Stomach (tissue), 4 donors: ENCODE measurements around the gene DBNDD2.

Source experiments
- EP300 ChIP-seq: sonication (generic); formaldehyde crosslinking; IDR thresholded peaks from one replicate; pipeline ENCODE4 v1.6.1; 2017; ENCODE audit warnings: antibody characterized with exemption
- POLR2A ChIP-seq, 4 donors: fragments of 450-650 bp; IDR thresholded peaks; one replicate each; pipeline ENCODE4 v1.6.1; 2016; ENCODE audit warnings: antibody characterized with exemption in 4 of 4, control low read depth in 2 of 4, mild to moderate bottlenecking in 1 of 4, moderate library complexity in 1 of 4
- POLR2AphosphoS5 ChIP-seq, 3 donors: sonication (generic); formaldehyde crosslinking; IDR thresholded peaks; one replicate each; pipeline ENCODE4 v1.6.1; 2016; ENCODE audit warnings: antibody characterized with exemption in 3 of 3
- TF ChIP-seq, protein P1 (sequence below), 7 experiments: fragments of 450-650 bp in 4 of 7; fragments of 200-600 bp in 3 of 7; sonication (generic) in 3 of 7; IDR thresholded peaks; one replicate each; pipeline ENCODE4 v1.5.1; 2016 to 2019; ENCODE audit warnings: antibody characterized with exemption in 7 of 7, control low read depth in 2 of 7, mild to moderate bottlenecking in 1 of 7

DNA sequence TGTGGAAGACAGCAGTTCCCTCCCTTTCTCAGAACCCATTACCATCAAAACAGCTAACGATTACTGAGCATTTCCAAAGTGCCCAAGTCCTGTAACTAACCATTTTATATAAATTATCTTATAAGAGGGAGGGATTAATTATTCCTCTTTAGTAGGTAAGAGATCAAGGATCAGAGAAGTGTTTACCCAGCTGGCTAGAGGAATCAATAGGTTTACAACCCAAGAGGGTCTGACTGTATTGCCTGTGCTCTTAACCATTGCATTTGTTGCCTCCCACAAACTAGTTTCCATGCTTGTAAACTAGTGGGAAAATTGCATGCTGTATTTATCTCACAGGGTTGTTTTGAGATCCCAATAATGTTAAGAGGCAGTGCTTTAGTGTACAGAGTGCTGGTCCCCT, 3.7 kb upstream of the DBNDD2 start:
- TF ChIP-seq POLR2A (IDR thresholded peaks at IDR 0.05): no peak
- TF ChIP-seq, protein P1, sequence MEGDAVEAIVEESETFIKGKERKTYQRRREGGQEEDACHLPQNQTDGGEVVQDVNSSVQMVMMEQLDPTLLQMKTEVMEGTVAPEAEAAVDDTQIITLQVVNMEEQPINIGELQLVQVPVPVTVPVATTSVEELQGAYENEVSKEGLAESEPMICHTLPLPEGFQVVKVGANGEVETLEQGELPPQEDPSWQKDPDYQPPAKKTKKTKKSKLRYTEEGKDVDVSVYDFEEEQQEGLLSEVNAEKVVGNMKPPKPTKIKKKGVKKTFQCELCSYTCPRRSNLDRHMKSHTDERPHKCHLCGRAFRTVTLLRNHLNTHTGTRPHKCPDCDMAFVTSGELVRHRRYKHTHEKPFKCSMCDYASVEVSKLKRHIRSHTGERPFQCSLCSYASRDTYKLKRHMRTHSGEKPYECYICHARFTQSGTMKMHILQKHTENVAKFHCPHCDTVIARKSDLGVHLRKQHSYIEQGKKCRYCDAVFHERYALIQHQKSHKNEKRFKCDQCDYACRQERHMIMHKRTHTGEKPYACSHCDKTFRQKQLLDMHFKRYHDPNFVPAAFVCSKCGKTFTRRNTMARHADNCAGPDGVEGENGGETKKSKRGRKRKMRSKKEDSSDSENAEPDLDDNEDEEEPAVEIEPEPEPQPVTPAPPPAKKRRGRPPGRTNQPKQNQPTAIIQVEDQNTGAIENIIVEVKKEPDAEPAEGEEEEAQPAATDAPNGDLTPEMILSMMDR (IDR thresholded peaks at IDR 0.05): no peak
- no peak for TF ChIP-seq POLR2AphosphoS5 (IDR thresholded peaks at IDR 0.05)
- no peak for TF ChIP-seq EP300
